SU-DHL-6 (cell line): Measurements from ENCODE around the gene IDI2.

Experiments
- H2AFZ ChIP-seq: fragments of 200-600 bp; sonication (generic); 2 replicates; pipeline ENCODE4 v1.6.1; 2014; ENCODE audit warnings: low read depth, mild to moderate bottlenecking, moderate library complexity, mixed read lengths, antibody characterized with exemption, low read length; ENCODE audit not compliant: severe bottlenecking
- H3F3A ChIP-seq: fragments of 200-600 bp; shearing (Covaris generic); 2 replicates; pipeline ENCODE4 v1.6.0; 2016; ENCODE audit warnings: antibody characterized with exemption, mild to moderate bottlenecking; ENCODE audit not compliant: insufficient read depth
- H3K27ac ChIP-seq: fragments of 200-600 bp; sonication (generic); 2 replicates; pipeline ENCODE4 v1.5.1; 2016; ENCODE audit warnings: low read depth, mild to moderate bottlenecking, low read length, moderate library complexity, mixed read lengths
- H3K27me3 ChIP-seq: fragments of 200-600 bp; sonication (generic), shearing (Covaris generic); 2 replicates; pipeline ENCODE4 v1.6.0; 2014; ENCODE audit warnings: mild to moderate bottlenecking, low read length
- H3K36me3 ChIP-seq: fragments of 200-600 bp; sonication (generic); 2 replicates; pipeline ENCODE4 v1.6.1; 2014; ENCODE audit warnings: mild to moderate bottlenecking, low read length, mixed read lengths
- H3K4me2 ChIP-seq: fragments of 300-600, 200-600 bp; shearing (Covaris generic), sonication (generic); 2 replicates; pipeline ENCODE4 v1.6.0; 2014; ENCODE audit warnings: low read length, low read depth, mild to moderate bottlenecking; ENCODE audit not compliant: poor library complexity, severe bottlenecking
- H3K4me3 ChIP-seq: fragments of 200-600 bp; sonication (generic); 2 replicates; pipeline ENCODE4 v1.5.1; 2014; ENCODE audit warnings: antibody characterized with exemption, low read length, mild to moderate bottlenecking, mixed read lengths; ENCODE audit not compliant: insufficient read depth, poor library complexity, severe bottlenecking
- H3K79me2 ChIP-seq: fragments of 200-600 bp; sonication (generic); 2 replicates; pipeline ENCODE4 v1.6.1; 2014; ENCODE audit warnings: mild to moderate bottlenecking, low read length, moderate library complexity; ENCODE audit not compliant: insufficient read depth
- H3K9ac ChIP-seq: fragments of 200-600 bp; sonication (generic); 2 replicates; pipeline ENCODE4 v1.7.0; 2014; ENCODE audit warnings: mild to moderate bottlenecking, low read length
- H3K9me2 ChIP-seq: fragments of 200-600 bp; sonication (generic); replicated peaks from 2 replicates; pipeline ENCODE4 v1.6.1; 2014; ENCODE audit warnings: low read length; ENCODE audit not compliant: insufficient read depth
- H3K9me3 ChIP-seq: fragments of 200-600 bp; sonication (generic); 2 replicates; pipeline ENCODE4 v1.6.1; 2014; ENCODE audit warnings: low read length, mixed read lengths; ENCODE audit not compliant: insufficient read depth
- H4K20me1 ChIP-seq: fragments of 200-600 bp; sonication (generic); 2 replicates; pipeline ENCODE4 v1.6.1; 2014; ENCODE audit warnings: low read depth, mild to moderate bottlenecking, antibody characterized with exemption, low read length, moderate library complexity, mixed read lengths
- EZH2phosphoT487 ChIP-seq: fragments of 200-600 bp; sonication (generic), shearing (Covaris generic); conservative IDR thresholded peaks from 2 replicates; pipeline ENCODE4 v1.6.1; 2018; ENCODE audit warnings: mild to moderate bottlenecking, antibody characterized with exemption, low read length, moderate library complexity, mixed read lengths
- TF ChIP-seq, protein P1 (sequence below): fragments of 200-600 bp; sonication (generic); IDR thresholded peaks from one replicate; pipeline ENCODE4 v1.5.1; 2017; ENCODE audit warnings: antibody characterized with exemption, mild to moderate bottlenecking, low read length, moderate library complexity; ENCODE audit not compliant: insufficient read depth, poor library complexity, severe bottlenecking

Gene IDI2

GRCh38 chr10:1063232-1063865 is 37.7 kb upstream of the IDI2 start:
- H3K27me3 ChIP-seq, result no peaks in the 10 kb centered on the region
- H3K4me2 ChIP-seq, result no peak overlapping the region
- no peak overlapping the region for H3K4me3 ChIP-seq
- TF ChIP-seq, protein P1, sequence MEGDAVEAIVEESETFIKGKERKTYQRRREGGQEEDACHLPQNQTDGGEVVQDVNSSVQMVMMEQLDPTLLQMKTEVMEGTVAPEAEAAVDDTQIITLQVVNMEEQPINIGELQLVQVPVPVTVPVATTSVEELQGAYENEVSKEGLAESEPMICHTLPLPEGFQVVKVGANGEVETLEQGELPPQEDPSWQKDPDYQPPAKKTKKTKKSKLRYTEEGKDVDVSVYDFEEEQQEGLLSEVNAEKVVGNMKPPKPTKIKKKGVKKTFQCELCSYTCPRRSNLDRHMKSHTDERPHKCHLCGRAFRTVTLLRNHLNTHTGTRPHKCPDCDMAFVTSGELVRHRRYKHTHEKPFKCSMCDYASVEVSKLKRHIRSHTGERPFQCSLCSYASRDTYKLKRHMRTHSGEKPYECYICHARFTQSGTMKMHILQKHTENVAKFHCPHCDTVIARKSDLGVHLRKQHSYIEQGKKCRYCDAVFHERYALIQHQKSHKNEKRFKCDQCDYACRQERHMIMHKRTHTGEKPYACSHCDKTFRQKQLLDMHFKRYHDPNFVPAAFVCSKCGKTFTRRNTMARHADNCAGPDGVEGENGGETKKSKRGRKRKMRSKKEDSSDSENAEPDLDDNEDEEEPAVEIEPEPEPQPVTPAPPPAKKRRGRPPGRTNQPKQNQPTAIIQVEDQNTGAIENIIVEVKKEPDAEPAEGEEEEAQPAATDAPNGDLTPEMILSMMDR, result no peak
- TF ChIP-seq EZH2phosphoT487, result no peak
- peaks cover 41% of the 10 kb centered on the region for H3K79me2 ChIP-seq
- peaks cover 4% of the 10 kb centered on the region; the same call in 1 of the 2 replicates for H3K36me3 ChIP-seq
- H3K9me2 ChIP-seq, result no peaks in the 10 kb centered on the region
- H3K27ac ChIP-seq, result no peak overlapping the region
- H2AFZ ChIP-seq, result no peak overlapping the region
- H4K20me1 ChIP-seq, result peaks cover 6% of the 10 kb centered on the region; the same call in 1 of the 2 replicates
- H3K9me3 ChIP-seq, result no peaks in the 10 kb centered on the region
- H3F3A ChIP-seq, result no peaks in the 10 kb centered on the region
- H3K9ac ChIP-seq, result no peak overlapping the region

DNA sequence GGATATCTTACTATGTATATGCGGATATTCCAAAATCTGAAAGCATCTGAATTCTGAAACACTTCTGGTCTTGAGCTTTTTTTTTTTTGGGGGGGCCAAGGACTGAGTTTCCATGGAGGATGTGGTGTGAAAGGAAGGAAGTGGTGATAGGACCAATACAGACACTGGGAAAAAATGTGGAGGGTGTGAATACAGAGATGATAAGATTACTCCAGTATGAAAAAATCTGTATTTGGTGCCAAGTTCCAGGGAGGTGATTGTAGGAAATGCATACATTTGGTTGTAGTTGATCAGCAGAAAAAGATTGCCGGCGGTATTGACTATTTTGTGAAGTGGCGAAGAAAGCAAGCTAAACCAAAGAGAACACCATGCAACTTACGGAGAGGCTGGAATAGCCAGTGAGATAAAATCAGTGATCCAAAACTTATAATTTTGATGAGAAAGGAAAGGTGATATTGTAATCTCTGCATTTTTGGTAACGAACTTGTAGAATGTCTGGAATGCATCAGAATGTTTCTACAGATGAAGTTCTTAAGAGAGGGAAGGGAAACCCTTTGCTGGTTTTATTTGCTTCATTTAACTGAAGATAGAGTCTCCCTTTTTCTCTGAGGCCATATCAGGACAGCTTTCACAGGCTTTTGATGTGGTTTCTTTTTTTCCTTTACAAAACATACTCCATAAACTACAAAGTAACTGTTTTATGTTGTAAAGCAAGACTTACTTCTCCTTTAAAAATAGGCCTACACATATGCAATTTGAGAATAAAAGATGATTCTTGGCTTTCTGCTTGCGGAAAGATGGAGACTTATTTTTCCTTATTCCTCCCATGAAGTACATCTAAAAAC is 36.5 kb upstream of the IDI2 start:
- Histone ChIP-seq H3K79me2 (peaks cover 53% of the 10 kb centered on the region), H3K9ac (no peak overlapping the region), H3K4me2 (no peak overlapping the region), H3K4me3 (no peak overlapping the region), H2AFZ (no peak overlapping the region), H3K27me3 (no peaks in the 10 kb centered on the region), H3K9me2 (no peaks in the 10 kb centered on the region), H3F3A (no peaks in the 10 kb centered on the region), H3K27ac (no peak overlapping the region), H4K20me1 (peaks cover 6% of the 10 kb centered on the region; the same call in 1 of the 2 replicates), H3K36me3 (peaks cover 5% of the 10 kb centered on the region; the same call in 1 of the 2 replicates), H3K9me3 (no peaks in the 10 kb centered on the region)
- TF ChIP-seq, protein P1, result no peak
- no peak for TF ChIP-seq EZH2phosphoT487

DNA sequence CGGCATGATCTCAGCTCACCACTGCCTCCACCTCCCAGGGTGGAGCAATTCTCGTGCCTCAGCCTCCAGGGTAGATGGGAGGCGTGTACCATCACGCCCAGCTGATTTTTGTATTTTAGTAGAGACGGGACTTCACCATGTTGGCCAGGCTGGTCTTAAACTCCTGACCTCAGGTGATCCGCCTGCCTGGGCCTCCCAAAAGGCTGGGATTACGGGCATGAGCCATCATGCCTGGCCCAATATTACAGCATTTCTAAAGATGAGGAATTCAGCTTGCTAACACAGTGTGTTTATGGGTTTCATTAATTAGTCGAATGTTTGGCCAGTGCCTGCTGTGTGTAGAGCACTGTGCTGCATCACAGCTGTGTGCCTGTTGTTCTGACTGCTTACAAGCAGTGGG is 34.2 kb upstream of the IDI2 start:
- H4K20me1 ChIP-seq, result peaks cover 11% of the 10 kb centered on the region; the same call in 1 of the 2 replicates
- H3K36me3 ChIP-seq, result peaks cover 6% of the 10 kb centered on the region; the same call in 1 of the 2 replicates
- H3K9ac ChIP-seq, result no peak overlapping the region
- H3F3A ChIP-seq, result peaks cover 7% of the 10 kb centered on the region
- H3K27me3 ChIP-seq, result no peaks in the 10 kb centered on the region
- peaks cover 70% of the 10 kb centered on the region for H3K79me2 ChIP-seq
- H3K9me2 ChIP-seq, result no peaks in the 10 kb centered on the region
- no peaks in the 10 kb centered on the region for H3K9me3 ChIP-seq
- no peak overlapping the region for H2AFZ ChIP-seq
- TF ChIP-seq, protein P1, result no peak
- no peak for TF ChIP-seq EZH2phosphoT487
- no peak overlapping the region for H3K27ac ChIP-seq
- H3K4me2 ChIP-seq, result no peak overlapping the region
- no peak overlapping the region for H3K4me3 ChIP-seq
